HG02943 (cell line): Measurements from ENCODE around the gene ANK2.
A peak's percentile ranks its signal among the peaks of the same experiment; 100 is the strongest.

Source experiments
- ATAC-seq: cut with Tn5 transposase; IDR thresholded peaks from one replicate; pipeline ENCODE4 v1.9.1; 2021; ENCODE audit warnings: mild to moderate bottlenecking, low read depth, moderate library complexity; ENCODE audit not compliant: unreplicated experiment

ANK2 gene

DNA sequence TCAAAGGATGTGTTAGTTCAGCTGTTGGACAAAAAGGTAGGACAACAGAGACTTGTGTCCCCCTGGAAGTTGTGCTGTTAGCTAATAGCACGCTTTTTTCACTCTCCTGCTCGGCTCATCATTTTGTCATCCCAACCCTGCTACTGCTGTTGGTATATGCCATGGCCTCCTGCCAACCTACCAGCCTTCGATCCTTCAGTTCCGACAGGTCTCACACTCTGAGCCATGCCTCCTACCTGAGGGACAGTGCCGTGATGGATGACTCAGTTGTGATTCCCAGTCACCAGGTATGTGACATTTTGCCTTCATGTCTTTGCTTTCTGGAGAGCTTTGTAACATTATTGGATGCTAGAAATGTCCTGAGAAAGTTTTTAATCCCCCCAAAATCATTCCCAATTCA, 268.1 kb downstream of the ANK2 start:
- ATAC-seq, result no peak

DNA sequence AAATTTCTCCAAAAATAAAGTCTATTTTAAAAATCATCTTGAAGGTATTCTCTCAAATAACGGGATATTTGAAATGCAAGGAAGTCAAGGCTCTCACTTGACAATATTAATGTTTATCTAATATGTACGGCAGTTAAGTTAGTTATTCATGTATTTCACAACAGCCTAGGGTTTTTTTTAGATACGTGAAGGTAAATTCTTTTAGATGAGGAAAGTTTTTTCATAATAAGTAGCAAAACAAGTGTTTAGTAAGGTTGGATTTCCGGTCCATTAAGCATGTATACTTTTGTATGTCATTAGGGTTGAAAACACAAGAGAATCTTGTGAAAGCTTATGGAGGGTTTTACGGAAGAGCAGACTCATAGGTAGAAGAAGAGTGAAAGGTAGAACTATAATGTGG, 273.3 kb downstream of the ANK2 start:
- no peak for ATAC-seq

DNA sequence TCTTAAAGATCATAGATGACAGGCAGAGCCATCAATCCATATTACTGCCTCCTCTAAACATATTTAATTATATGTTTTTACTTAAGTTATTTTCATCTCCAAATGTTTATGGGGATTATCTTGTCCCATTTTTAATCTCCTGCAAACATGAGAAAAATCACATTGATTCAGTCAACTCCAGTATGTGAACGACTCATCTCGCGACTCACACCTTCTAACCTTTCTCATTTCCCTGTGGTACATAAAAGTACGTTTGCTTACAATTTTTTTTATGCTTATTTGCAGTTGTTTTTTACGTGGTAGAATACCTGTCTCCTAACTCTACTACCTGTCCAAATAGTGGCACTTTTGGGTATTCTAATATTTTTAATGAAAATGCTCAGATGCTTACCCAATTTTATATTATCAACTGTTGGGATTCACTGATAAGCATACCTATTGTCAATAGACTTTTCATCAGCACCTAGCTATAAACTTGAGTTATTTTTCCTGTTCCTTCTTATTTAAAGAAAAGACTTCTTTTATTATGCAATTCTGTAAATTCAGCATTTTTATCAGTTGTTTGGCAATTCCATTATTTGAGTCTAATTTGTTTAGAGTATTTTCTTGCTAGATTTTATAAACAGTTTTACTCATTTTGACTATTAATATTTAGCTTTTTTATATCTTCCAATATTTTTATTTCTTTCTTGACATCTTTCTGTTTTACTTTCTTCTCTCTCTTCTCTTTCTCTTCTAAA, 276.6 kb downstream of the ANK2 start:
- no peak for ATAC-seq

DNA sequence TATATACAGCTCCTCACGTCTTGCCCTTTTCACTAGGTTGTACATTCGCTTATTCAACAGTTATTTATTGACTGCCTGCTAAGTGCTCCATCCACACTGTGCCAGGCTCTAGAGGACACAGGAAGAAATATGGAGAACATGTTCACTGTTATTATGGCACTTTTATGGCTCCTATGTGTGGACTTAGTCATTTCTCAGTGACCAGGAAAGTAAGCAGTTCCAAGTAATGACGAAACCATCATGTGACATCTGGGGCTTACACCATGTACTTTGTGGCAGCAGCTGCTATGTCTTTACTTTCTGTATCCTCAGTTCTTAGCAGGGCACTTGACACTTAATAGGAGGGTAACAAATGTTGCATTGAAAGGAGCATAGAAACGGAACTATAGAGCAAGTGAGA, 278.0 kb downstream of the ANK2 start:
- ATAC-seq, result no peak

DNA sequence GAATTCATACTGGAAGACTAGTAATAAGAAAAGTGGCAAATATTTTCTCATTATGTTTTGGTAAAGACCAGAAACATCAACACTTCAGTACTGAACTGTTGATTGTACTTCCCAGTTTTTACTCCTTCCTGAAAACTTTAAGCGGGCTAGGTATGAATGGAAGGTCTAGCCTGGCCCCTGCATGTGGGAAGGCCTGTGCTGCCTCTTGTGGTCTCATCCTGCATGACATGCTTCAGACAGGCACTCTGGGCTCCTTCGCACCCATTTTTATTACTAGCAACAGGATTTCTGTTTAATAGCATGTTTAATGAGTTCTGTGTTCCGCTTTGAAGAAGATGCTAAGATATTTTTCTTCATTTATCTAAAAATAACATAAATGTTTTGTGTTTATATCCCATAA, 279.1 kb downstream of the ANK2 start:
- ATAC-seq, result no peak

DNA sequence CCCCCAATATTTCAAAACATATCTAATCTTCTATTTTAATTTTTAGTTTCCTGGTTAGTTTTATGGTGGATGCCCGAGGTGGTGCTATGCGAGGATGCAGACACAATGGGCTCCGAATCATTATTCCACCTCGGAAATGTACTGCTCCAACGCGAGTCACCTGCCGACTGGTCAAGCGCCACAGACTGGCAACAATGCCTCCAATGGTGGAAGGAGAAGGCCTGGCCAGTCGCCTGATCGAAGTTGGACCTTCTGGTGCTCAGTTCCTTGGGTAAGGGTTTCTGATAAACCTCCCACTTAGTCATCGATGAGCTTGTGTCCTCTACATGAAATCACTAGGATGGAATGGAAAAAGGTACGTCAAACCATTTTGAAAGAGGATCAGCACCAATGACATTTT, 280.7 kb downstream of the ANK2 start:
- ATAC-seq, result no peak

DNA sequence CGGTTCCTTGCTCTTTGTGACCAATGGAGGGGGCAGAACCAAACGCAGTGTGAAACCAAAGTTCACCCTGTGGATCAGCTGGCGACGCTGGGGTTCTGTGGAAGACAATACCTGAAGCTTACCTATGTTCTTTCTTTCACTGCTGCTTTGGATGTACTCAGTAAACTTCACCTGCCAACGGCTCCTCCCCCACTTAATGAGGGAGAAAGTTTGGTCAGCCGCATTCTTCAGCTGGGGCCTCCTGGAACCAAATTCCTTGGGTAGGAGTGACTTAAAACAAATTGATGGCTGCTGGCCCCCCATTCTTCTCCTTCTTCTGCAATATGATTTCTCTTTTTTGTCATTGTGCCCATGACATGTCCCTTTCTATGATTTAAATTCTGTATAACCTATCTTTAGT, 282.4 kb downstream of the ANK2 start:
- no peak for ATAC-seq

DNA sequence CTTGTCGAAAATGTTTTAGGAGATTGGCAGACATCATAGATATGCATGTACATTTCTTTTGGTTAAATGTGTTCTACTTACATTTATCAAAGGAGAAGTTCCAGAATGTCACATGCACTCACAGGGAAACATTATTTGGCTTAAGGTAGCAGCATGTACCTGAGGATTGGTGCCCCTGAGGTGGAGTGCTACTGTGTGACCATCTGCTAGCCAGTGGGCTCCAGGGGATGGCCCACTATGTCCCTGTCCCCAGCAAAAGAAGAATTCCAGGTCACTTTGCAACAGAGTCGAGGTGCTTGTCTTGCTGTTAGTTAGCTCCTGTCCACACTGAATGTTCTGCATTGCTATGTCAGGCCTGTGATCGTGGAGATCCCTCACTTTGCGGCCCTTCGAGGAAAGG, 283.2 kb downstream of the ANK2 start:
- ATAC-seq, result no peak

DNA sequence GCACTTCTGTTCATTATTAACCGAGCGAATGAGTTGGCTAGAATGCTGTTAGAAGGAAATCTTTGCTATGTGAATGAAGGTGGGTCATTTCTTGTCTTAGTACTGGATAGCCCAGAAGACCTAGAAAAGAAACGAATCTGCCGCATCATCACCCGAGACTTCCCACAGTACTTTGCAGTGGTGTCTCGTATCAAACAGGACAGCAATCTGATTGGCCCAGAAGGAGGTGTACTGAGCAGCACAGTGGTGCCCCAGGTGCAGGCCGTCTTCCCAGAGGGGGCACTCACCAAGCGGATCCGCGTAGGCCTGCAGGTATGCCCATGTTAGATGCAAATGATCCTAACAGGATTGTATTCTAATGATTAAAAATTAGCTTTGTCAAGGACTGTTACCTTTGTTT, 286.3 kb downstream of the ANK2 start:
- no peak for ATAC-seq

DNA sequence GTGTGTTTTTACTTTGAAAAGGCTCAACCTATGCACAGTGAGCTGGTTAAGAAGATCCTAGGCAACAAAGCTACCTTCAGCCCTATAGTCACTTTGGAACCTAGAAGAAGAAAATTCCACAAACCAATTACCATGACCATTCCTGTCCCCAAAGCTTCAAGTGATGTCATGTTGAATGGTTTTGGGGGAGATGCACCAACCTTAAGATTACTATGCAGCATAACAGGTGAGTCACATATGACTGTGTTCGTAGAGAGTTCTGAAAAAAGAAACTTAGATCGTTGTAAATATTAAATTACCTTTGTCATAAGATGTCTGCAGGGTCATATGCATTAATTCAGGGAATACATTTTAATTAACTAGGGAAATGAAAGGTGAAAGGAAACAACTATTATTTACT, 287.1 kb downstream of the ANK2 start:
- no peak for ATAC-seq

DNA sequence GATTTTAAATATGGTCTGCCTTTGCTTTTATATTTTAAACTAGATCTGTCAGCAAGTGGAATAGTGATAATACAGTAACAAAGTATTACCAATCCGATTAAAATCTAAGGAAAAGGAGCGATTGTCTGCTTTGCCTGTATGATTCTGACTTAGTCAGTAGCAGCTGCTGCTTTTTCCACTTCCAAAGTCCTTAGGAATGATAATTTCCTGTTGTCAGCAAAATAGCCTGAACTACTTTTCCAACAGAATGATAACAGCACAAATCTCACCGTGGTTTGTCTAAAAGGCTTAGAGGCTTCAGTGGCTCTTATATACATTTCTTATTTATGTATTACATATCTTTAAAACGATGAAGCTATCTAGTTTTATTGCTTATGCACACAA, 290.0 kb downstream of the ANK2 start:
- ATAC-seq, result no peak

DNA sequence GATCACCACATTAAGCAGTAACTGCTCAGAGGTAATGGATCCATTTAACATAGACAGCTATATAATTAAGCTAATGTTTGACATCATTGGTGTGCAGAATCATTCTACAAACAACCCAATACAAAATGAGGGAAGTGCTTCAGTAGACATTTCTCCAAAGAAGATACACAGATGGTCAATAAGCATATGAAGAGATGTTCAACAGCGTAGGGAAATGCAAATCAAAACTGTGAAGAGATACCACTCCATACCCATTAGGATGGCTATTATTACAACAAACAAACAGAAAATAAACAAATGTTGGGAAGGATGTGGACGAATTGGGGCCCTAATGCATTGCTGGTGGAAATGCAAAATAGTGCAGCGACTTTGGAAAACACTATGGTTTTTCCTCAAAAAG, 294.6 kb downstream of the ANK2 start:
- no peak for ATAC-seq

DNA sequence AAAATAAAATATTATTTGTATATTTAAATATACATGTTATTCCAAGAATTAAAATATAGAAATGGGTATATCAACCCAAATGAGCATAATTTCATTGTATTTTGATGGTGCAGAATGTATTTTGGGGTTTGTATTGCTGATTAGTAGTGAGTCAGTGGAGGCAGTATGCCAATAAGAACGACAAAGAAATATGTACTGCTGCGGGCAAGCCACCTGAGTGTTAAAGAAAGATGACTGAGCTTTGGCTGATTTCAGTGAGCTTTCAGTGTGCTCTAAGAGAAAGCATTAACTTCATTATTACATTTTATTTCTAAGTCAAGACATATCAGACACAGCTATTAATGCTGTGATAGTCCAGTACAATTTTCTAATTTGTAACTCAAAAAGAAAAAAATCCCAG, 297.8 kb downstream of the ANK2 start:
- ATAC-seq, result no peak

DNA sequence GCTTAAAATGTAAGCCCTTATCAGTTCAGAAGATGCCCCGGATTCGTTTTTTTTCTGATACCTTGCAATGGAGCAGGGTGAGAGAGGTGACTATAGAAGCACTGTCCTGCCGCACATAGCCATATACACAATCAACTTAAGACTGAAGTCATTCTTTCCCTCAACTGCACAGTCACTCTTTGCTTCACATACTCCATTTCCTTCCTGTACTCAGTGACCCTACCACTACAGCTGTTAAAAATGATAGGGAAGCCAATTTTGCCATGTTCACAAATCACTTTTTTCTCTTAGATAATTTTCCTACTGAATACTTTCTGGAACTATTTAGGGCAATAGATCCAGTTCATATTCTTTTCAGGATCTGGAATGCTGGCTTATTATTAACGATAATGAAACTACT, 300.0 kb downstream of the ANK2 start:
- no peak for ATAC-seq

DNA sequence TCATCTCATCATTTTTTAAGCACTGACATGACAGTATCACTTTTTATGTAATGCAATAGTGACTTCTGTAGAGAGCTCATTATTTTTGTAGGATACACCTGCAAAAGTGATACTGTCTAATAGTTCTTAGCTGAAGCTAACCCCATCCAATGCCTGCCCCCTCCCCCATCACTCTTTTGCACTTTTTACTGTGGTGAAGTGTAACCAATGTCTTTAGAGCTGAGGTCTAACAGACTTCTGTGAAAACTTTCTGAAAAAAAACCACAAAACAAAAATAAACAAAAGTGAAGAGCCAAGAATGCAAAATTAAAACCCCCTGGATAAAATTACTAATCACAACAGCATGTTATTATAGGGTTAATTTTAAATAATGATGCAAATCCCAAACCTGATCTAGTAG, 301.1 kb downstream of the ANK2 start:
- no peak for ATAC-seq

DNA sequence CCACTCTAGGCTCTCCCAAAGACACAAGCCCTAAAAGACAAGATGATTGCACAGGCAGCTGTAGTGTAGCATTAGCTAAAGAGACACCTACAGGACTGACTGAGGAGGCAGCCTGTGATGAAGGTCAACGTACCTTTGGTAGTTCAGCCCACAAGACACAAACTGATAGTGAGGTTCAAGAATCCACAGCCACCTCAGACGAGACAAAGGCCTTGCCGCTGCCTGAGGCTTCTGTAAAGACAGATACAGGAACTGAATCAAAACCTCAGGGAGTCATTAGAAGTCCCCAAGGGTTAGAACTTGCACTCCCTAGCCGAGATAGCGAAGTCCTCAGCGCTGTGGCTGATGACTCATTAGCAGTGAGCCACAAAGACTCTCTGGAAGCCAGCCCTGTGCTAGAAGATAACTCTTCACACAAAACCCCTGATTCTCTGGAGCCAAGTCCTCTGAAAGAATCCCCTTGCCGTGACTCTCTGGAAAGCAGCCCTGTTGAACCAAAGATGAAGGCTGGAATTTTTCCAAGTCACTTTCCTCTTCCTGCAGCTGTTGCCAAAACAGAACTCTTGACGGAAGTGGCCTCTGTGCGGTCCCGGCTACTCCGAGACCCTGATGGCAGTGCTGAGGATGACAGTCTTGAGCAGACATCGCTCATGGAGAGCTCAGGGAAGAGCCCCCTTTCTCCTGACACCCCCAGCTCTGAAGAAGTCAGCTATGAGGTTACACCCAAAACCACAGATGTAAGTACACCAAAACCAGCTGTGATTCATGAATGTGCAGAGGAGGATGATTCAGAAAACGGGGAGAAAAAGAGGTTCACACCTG, 306.3 kb downstream of the ANK2 start:
- peak; percentile 99 for ATAC-seq

DNA sequence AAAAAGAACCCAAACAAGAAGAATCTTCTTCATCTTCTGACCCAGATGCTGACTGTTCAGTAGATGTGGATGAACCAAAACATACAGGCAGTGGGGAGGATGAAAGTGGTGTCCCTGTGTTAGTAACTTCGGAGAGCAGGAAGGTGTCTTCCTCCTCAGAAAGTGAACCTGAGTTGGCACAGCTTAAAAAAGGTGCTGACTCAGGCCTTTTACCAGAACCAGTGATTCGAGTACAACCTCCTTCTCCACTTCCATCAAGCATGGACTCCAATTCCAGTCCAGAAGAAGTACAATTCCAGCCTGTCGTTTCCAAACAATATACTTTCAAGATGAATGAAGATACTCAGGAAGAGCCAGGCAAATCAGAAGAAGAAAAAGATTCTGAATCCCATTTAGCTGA, 307.0 kb downstream of the ANK2 start:
- no peak for ATAC-seq

DNA sequence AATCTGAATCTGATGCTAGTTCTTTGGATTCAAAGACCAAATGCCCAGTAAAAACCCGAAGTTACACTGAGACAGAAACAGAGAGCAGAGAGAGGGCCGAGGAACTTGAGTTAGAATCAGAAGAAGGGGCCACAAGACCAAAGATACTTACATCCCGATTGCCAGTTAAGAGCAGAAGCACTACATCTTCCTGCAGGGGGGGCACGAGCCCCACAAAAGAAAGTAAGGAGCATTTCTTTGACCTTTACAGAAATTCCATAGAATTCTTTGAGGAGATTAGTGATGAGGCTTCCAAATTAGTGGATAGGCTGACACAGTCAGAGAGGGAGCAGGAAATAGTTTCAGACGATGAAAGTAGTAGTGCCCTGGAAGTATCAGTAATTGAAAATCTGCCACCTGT, 309.3 kb downstream of the ANK2 start:
- no peak for ATAC-seq

DNA sequence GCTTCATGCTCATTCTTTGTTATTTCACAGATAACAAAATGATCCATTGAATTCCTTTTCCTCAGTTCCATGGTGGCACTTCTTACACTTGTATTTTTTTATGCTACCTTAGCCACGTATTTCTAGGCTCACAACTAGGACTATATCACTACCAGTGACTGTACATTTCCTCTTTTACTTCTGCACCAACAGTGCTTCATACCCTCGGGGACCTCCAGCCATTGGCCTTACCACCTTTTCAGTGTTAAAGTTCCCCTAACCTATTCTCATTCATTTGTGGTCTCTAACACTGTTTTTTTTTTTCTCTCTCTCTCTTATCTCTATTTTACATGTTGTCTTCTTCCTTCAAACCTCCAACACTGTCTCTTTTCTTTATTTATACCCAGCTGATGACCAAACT, 315.9 kb downstream of the ANK2 start:
- no peak for ATAC-seq

DNA sequence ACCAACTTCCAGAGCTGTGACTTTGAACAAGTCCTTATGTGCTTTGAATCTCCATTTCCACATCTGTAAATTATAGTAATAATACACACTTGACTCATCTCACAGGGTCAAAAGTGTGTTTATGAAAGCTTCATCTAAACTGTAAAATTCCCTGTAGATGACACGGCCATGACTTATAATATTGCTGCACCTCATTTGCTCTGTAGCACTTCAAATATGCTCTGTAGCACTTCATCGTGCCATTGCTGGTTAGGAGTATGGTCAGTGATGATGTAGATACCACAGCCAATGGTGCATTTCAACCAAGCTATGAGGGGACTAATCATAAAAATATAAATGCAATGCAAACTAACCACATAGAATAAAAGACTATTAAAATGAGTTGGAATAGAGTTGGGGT, 318.6 kb downstream of the ANK2 start:
- no peak for ATAC-seq

DNA sequence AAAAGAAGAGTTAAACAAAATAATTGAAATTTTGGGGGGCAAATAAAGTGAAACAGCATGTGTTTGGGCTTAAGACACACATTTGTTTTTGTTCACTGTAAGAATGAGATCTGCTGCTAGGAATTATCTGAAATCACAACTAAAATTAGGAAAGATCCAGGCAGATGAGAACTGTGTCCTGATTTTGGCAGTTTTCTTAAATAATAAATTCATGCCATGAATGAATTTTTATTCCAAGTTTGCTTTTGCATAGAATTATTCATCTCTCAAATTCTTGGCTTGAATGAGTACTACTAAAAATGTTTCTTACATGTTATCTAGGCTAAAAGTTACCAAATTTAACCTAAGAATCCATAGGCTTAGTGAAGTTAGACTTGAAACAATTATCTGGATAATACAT, 321.7 kb downstream of the ANK2 start:
- no peak for ATAC-seq

DNA sequence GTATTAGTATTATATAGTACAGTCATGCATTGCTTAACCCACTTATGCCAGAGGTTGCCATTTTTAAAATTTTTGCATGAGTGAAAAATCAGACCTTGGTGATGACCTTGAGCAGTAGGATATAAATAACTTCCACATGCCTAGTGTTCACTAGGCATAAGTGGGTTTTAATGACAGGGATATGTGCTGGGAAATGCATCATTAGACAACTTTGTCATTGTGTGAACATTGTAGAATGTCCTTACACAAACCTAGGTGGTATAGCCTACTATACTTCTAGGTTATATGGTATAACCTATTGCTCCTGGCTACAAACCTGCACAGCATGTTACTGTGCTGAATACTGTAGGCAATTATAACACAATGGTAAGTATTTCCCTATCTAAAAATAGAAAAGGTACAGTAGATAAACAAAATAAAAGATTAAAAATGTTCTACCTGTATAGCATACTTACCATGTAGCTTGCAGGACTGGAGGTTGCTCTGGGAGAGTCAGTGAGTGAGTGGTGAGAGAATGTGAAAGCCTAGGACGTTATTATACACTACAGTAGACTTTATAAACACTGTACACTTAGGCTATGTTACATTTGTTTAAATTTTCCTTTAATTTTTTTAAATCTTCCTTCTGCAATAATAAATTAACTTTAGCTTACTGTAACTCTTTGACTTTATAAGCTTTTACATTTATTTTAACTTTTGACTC, 326.7 kb downstream of the ANK2 start:
- no peak for ATAC-seq
